GM04503 (cell line): ENCODE results near the gene KDM4C.
"Not testable (repeated sequence)": the region's sequence is repeated elsewhere in the genome, so short reads cannot be mapped to it uniquely, and the experiment has no call there.

Experiments used
- DNase-seq: peaks from one replicate; pipeline ENCODE4 v3.0.0-alpha.2; 2012; ENCODE audit warnings: low read depth

KDM4C gene

GRCh38 chr9:6764523-6764922, 6.8 kb downstream of the KDM4C start:
- DNase-seq = no peak

DNA sequence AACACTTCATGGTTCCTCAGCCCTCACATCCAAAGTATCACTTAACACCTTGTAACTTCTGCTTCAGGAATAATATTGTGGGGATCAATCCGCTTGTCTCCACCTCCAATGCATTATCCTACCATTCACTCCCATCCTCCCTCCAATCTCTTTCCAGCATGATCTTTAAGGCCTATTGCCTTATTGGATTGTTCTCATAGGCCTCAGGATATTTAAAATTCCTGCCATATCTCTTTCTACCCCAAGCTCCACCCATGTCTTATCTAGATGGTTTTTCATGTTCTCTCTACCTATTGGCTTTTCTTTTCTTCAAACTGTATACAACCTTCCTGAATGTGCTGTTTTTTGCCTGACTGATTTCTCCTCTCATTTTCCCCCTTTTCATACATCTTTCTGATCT, 7.2 kb downstream of the KDM4C start:
- no peak for DNase-seq

DNA sequence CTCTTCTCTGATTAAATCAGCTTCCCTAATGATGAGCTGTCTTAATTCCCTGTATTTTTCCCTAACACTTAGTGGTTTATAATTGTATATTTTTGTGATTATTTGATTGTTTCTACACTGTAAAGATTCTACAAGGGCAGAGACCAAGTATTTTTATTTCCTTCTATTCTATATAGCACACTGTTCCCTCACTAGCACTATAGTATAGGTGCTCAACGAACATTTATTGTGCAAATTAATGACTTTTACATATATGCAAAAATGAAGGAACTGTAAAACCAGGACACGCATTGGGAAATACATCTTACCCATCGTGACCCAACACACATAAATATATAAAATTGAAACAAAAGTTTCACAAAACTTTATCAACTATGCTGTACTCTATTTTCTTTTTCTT, 7.6 kb downstream of the KDM4C start:
- DNase-seq = no peak

DNA sequence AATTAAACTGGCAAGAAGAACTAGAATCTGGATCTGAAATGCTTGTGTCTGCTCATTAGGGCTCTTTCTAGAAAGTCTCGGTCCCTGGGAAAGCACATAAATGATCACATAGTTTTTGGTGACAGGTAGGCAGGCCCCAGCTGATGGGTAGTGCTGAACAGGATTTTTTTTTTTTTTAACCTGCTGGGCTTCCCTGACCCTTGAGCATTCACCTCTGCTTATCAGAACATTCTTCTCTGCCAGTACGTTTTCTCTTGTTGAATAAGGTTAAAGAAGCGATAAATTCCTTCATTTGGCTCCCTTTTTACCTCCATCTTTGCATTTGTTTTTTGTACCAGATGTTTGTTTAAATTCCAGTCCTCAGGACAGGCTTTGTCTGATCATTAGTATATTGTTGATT, 8.8 kb downstream of the KDM4C start:
- no peak for DNase-seq

GRCh38 chr9:6768587-6768986, 10.8 kb downstream of the KDM4C start:
- not testable (repeated sequence) for DNase-seq

DNA sequence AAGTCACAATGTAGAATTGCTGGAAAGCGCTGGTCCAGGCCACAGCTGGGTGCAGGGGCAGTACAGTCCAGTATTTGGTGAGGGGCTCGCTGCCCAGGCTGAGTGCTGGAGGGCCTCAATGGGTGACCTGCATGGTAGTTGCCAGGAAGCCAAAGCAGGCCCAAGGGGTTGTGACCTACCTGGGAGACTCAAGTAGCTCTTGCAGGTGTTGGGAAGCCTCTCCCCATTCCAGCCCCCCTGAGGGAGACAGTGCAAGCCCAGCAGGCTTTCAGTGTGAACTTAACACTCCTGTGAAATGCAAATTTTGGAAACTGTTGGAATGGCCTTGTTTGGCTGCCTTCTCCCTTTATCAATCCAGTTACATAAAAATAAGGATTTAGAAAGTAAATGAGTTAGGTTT, 13.9 kb downstream of the KDM4C start:
- DNase-seq = no peak

GRCh38 chr9:6777213-6777902, 19.6 kb downstream of the KDM4C start:
- DNase-seq = no peak

DNA sequence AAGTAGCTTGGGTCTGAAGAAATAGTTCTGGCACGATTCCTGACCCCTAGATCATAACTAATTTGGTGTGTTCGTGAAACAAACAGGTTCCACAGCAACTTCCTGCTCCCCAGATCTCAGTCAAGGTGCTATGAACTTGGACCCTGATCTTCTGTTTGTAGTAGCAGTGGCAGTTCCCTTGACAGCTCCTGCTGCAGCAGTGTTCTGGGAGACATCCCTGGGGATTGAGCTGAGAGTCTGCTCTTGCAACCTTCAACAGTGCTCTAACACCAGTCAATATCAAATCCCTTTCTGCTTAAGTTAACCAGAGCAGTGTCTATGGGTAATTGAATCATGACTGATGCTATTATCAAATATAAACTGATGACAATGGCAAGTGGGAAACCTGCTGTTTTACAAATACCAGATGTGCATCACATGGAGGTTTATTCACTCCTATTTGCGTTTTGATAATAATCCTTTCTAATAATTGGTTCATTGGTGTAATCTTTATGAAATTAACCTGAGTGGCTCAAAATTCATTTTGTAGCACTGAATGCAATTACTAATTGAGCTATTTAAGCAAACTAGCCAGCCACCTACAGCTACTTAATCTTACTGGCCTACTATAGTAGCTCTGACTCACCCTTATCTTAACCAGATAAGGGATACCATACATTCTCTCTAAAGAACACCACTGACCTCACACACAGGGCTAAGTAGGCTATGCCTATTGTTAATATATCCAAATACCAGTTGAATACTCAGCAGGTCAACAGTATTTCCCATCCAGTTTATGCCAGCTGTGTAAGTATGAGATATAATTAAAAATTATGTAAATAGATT, 21.9 kb downstream of the KDM4C start:
- no peak for DNase-seq

- DNase-seq = no peak
These were observed 22.9 kb downstream of the KDM4C start for GRCh38 chr9:6780690-6781089.

DNA sequence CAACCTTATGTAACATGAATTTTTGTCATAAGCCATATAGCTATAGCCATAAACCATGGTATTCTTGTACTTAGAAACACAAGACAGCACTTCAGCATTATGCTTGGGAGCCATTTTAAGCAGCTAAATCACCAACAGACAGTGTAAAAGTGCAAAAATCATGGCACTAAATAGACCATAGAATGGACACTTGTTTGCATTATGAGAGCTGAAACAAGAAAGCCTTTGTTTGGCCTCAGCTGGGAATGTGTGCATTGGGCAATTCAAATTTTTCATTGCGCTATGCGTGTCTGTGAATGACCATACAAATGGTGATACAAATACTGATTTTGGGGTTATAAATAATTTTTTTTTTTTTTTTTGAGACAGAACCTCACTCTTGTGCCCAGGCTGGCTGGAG, 23.7 kb downstream of the KDM4C start:
- no peak for DNase-seq

- no peak for DNase-seq
These were observed 24.6 kb downstream of the KDM4C start for GRCh38 chr9:6782345-6782744.

- DNase-seq = no peak
These were observed 25.2 kb downstream of the KDM4C start for GRCh38 chr9:6782981-6783380.

GRCh38 chr9:6783753-6784152, 26.0 kb downstream of the KDM4C start:
- no peak for DNase-seq

DNA sequence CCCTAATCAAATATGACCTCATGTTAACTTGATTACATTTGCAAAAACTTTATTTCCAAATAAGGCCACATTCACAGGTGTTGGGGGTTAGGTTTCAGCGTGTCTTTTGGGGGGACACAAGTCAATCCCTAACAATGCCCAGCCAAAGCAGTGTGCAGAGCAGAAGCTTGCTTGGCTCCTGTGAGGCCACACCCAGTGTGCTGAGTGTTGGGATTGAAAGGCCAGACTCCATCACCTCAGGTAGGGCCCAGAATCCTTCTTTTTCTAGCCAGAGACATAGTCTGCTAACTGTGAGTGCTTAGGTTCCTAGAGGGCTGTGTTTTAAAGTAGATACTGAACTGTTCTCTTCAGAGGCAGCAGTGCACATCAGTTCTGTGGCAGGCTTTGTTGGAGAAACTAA, 27.9 kb downstream of the KDM4C start:
- DNase-seq = no peak

DNA sequence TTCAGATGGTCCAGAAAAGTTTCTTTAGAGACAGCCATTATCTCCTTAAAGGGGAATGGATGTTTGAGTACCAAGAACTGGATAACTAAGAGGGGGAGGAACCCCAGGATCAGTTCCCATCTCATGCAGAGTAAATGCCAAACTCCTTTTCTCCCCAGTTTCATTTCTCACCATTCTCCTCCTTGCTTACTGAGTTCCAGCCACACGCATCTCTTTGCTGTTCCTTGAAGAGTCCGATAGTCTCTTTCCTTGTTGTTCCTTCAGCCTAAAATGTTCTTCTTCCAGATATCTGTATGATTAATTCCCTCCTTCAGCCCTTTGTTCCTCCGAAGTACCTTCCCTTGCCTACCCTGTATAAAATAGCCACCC, 30.0 kb downstream of the KDM4C start:
- DNase-seq = no peak

DNA sequence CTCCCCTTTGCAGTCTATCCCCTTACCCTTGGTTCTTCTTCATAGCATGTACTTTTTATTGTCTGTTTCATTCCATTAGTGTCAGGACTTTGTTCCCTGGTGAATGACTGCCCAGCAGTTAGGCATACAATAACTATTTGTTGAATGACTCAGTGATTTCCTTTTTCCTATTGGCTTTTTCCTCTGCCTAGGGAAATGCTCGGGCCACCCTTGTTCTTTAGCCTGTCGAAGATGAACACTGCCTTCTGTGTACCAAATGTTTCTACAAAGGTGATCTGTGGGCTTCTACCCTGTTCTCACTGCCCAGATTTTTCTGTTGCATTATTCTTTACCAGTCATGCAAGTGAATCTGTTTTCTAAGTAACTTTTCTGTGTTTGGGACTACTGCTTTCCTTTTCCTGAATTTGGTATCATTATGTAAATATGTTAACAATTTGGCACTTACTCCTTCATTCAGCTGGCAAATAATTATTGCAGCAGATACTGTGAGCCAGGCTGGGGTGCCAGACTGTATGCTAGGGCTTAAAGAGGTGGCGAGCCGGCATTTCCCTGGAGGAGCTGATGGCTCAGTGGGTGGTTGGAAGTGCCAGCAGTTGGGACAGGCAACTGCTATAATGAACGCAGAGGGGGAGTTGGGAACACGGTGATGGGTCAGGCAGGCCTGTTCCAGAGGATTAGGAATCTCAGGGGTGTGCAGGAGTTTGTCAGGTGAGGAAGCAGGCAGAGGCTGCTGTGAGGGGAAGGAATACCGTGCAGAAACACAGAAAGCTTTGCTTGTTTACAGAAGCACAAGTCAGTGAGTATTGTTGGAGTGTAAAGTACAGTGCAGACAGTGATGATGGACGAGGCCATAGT, 30.6 kb downstream of the KDM4C start:
- DNase-seq = peak; percentile 22

DNA sequence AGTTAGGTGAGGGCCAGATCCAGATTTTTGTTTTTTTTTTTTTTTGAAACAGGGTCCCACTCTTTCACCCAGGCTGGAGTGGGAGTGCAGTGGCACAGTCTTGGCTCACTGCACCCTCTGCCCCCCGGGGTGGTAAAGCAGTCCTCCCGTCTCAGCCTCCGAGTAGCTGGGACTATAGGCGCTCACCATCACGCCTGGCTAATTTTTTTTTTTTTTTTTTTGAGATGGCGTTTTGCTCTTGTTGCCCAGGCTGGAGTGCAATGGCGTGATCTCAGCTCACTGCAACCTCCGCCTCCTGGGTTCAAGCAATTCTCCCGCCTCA, 31.2 kb downstream of the KDM4C start:
- not testable (repeated sequence) for DNase-seq

DNA sequence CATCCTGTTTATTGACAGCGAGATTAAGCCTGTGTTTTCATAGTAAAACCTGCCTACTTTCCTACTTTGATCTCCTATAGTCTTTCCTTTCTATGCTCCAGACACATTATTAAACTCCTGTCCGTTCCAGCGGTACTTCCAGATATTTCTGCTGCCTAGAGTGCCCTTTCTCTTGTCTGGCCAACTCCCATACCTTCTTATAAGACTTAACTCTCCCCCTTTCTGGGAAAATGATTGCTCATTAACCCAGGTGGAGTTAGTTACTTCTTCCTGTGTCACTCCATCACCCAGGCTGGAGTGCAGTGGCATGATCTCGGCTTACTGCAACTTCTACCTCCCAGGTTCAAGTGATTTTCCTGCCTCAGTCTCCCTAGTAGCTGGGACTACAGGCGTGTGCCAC, 33.1 kb downstream of the KDM4C start:
- no peak for DNase-seq

- no peak for DNase-seq
These were observed 35.4 kb downstream of the KDM4C start for GRCh38 chr9:6793203-6793602.

DNA sequence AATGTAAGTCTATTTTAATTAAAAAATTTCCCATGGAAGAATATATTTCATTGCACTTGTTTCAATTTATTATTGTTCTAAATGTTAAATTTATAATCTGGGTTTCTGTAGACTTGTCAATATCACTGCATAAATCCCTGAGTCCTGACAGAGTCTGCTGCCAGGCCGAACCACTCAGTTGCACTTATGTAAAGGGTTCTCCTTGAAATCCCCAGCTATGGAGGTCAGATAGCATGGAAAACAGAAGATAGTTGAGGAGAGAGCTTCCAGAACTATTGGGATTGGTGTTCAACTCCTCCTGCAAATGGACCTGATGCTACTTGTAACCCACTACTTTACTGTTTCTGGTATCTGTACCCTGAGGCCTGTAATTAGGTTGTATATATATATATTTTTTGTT, 37.2 kb downstream of the KDM4C start:
- no peak for DNase-seq

DNA sequence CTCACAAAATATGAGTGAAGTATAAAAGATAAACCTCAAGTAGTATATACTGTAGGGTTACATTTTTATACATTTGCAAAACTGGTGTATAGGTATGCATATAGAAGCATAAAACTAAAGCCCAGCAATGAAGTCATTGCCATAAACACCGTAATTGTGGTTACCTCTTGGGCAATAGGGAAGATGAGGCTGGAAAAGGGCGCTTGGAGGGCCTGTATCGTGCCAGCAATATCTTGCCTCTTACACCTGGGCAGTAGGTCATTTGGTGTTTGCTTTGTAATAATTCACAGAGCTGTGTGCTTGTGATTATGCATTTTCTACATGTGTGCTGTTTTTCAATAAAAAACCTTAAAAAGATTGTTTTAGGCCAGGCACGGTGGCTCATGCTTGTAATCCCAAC, 45.2 kb downstream of the KDM4C start:
- DNase-seq = no peak

GRCh38 chr9:6805532-6805931, 47.8 kb downstream of the KDM4C start:
- DNase-seq = peak; percentile 27

GRCh38 chr9:6806318-6806717, 48.5 kb downstream of the KDM4C start:
- not testable (repeated sequence) for DNase-seq
